ENCODE results near the gene EFL1. TPM values are rescaled to one million over a fixed set of nuclear protein-coding genes. Genes with fewer than 3 reads are reported as not detected.

The EFL1 gene
- total and polyA plus RNA-seq, 7 donors = 9.2 to 19.7 (median 13.1) TPM

DNA sequence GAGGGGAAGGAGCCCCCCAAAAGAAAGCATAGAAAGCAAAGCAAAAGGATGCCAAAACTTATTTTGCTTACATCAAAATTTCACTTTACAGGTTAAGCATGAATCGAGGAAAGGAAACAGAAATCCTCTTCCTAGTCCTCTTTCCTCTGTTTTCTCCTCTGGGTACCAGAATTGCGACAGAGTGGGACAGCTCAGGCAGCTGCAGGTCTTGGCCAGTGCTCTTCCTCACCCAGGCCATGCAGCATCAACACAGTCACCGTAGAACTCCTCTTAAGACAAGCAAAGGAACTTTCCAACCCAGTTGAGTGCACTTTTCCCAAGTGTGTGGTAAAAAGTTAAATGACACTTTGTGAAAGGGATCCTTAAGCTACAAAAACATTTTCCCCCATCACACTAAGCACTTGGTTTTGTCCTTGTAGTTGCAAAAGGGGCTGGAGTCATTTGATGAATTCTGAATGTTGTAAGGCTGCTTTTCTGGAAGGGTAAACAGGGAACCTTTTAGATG is 170.8 kb downstream of the EFL1 start:
- no peak overlapping the region for H3K27ac ChIP-seq
- TF ChIP-seq, protein P1, sequence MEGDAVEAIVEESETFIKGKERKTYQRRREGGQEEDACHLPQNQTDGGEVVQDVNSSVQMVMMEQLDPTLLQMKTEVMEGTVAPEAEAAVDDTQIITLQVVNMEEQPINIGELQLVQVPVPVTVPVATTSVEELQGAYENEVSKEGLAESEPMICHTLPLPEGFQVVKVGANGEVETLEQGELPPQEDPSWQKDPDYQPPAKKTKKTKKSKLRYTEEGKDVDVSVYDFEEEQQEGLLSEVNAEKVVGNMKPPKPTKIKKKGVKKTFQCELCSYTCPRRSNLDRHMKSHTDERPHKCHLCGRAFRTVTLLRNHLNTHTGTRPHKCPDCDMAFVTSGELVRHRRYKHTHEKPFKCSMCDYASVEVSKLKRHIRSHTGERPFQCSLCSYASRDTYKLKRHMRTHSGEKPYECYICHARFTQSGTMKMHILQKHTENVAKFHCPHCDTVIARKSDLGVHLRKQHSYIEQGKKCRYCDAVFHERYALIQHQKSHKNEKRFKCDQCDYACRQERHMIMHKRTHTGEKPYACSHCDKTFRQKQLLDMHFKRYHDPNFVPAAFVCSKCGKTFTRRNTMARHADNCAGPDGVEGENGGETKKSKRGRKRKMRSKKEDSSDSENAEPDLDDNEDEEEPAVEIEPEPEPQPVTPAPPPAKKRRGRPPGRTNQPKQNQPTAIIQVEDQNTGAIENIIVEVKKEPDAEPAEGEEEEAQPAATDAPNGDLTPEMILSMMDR (IDR thresholded peaks at IDR 0.05) = no peak
- intact Hi-C loops (cut with DNase I) = no loop called here
- no peaks in the 10 kb centered on the region for H3K4me1 ChIP-seq
- ATAC-seq (no peak), DNase-seq (no peak)
- 53 to 60% (median 55%) methylated on average over 3 of the region's 3 CpGs for WGBS, 3 donors
- H3K36me3 ChIP-seq (ENCODE audit: insufficient read depth in 1 of 2, low read depth in 1 of 2) = no peaks in the 10 kb centered on the region
- H3K9me3 ChIP-seq = no peaks in the 10 kb centered on the region
- H3K27me3 ChIP-seq (ENCODE audit: insufficient read depth in 3 of 3, low read length in 2 of 3) = no peaks in the 10 kb centered on the region
- no peak overlapping the region for H3K4me3 ChIP-seq

DNA sequence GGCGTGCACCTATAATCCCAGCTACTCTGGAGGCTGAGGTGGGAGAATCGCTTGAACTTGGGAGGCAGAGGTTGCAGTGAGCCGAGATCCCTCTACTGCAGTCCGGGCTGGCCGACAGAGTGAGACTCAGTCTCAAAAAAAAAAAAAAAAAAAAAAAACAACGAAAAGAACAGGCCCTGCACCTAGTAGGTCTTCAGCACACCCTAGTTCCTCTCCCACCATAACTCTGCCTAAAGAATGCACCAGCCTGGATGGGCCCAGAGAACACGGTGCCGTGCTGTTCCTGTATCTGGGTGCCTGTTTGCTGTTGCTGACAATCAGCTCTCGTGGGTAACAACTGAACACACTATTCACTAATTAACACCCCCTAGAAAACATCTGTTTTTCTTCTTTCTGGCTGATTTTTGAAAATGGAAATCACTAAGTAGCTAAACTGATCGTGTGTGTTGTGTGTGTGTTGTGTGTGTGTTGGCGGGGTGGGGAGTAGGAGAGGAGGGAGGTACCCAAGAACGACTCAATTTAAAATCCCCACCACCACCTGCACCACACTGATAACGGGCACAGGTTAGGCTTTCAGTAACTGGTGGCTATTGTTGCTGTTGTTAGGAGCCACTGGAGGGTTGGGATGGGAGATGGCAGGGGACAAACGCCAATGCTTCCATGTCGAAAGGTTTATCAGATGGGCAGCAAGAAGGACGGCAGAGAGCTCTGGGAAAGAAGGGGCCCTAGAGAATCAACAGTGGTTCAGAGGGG is 176.1 kb downstream of the EFL1 start:
- Histone ChIP-seq H3K9me3 (no peaks in the 10 kb centered on the region), H3K27me3 (ENCODE audit: insufficient read depth in 3 of 3, low read length in 2 of 3) (no peaks in the 10 kb centered on the region), H3K36me3 (ENCODE audit: insufficient read depth in 1 of 2, low read depth in 1 of 2) (no peaks in the 10 kb centered on the region), H3K27ac (no peak overlapping the region), H3K4me3 (no peak overlapping the region), H3K4me1 (no peaks in the 10 kb centered on the region)
- DNase-seq (no peak), ATAC-seq (no peak)
- WGBS, 3 donors = 81 to 88% (median 81%) methylated on average over 15 to 16 of the region's 16 CpGs
- intact Hi-C loops (cut with DNase I) = no loop called here
- TF ChIP-seq, protein P1 (IDR thresholded peaks at IDR 0.05) = no peak

DNA sequence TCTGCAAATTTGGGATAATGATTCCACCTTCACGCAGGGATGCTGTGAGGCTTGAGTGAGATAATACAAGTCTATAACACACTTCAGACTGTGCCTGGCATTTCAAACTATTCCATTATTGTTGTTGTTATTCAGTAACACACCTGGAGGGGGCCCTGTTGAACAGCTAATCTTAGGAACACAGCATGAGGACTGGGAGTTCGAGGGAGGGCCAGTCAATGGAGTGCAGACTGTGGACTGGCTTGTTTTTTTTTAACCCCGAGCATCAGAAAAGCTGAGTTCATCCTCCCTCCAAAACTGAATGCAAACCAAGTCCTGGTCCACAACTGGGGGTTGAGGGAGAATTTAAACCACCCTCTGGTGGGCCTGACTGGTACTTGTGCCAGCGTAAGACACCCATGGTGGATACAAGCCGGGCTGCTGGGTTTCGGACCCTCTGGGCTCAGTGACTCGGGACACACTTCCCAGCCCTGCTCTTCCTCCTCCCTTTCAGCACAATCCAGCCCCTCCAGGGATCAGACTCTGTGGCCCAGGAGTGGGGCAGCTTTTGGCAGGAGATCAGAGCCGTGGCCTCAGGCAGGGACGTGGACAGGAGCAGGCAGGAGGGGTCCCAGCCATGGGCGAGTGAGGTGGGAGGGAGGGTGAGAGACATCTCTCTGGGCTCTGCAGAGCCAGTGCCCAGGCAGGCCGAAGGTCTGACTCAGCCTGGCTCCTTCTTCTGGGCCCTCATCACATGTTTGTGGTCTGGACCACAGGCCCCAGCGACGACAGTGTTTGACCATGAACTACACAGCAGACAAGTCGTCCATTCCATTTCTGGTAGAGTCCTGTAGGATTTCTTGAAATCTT is 180.4 kb downstream of the EFL1 start:
- H3K9me3 ChIP-seq = no peaks in the 10 kb centered on the region
- DNase-seq (no peak), ATAC-seq (no peak)
- peaks cover 0 to 8% (median 0%) of the 10 kb centered on the region in 3 donors for H3K27me3 ChIP-seq (ENCODE audit: insufficient read depth in 3 of 3, low read length in 2 of 3)
- WGBS, 3 donors = 73 to 78% (median 73%) methylated on average over 14 of the region's 14 CpGs
- intact Hi-C loops (cut with DNase I) = no loop called here
- TF ChIP-seq, protein P1 (IDR thresholded peaks at IDR 0.05) = no peak
- H3K27ac ChIP-seq = no peak overlapping the region
- no peaks in the 10 kb centered on the region for H3K36me3 ChIP-seq (ENCODE audit: insufficient read depth in 1 of 2, low read depth in 1 of 2)
- no peak overlapping the region for H3K4me3 ChIP-seq
- H3K4me1 ChIP-seq = no peaks in the 10 kb centered on the region

DNA sequence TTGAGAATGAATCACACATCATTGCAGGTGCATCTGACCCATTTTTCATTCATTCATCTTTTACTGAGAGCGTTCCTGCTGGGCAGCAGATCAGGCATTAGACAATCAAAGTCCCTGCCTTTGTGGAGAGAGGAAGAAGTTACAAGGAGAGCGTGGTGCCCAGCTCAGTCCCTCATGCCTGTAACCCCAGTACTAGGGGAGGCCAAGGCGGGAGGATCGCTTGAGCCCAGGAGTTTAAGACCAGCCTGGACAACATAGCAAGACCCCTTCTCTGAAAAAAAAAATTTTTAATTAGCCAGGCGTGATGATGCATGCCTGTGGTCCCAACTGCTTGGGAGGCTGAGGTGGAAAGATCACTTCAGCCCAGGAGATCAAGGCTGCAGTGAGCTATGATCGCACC is 181.8 kb downstream of the EFL1 start:
- intact Hi-C loops (cut with DNase I) = no loop called here
- 92 to 94% (median 94%) methylated on average over 6 of the region's 6 CpGs for WGBS, 3 donors
- H3K4me1 ChIP-seq = no peaks in the 10 kb centered on the region
- no peaks in the 10 kb centered on the region for H3K36me3 ChIP-seq (ENCODE audit: insufficient read depth in 1 of 2, low read depth in 1 of 2)
- H3K27me3 ChIP-seq (ENCODE audit: insufficient read depth in 3 of 3, low read length in 2 of 3) = peaks cover 0 to 8% (median 0%) of the 10 kb centered on the region in 3 donors
- H3K9me3 ChIP-seq = no peaks in the 10 kb centered on the region
- no peak overlapping the region for H3K27ac ChIP-seq
- DNase-seq (no peak), ATAC-seq (no peak)
- TF ChIP-seq, protein P1 (IDR thresholded peaks at IDR 0.05) = no peak
- no peak overlapping the region for H3K4me3 ChIP-seq

Other genes with a start within 250 kb of the EFL1 start
- gene MEX3B, start 216.7 kb downstream of the EFL1 start, total RNA-seq = 1 to 10 TPM; 1.1 to 1.3 (median 1.2) TPM
- gene MEX3B, start 216.7 kb downstream of the EFL1 start, polyA plus RNA-seq = 1 to 10 TPM in 1 of 3 donors, under 1 TPM in 2; 0.57 to 1.8 (median 0.62) TPM
- gene SAXO2, start 84 bp upstream of the EFL1 start, total RNA-seq = 1 to 10 TPM in 3 of 4 donors, not detected in 1; 1.6 to 4.2 (median 1.9) TPM
- 1 to 10 TPM in 1 of 3 donors, under 1 TPM in 2; 0.40 to 4.3 (median 0.80) TPM for gene SAXO2, start 84 bp upstream of the EFL1 start, polyA plus RNA-seq
- gene GOLGA6L10, start 86.7 kb upstream of the EFL1 start, total RNA-seq = under 1 TPM; 0.61 to 0.91 (median 0.75) TPM
- gene GOLGA6L10, start 86.7 kb upstream of the EFL1 start, polyA plus RNA-seq = under 1 TPM; 0.39 to 0.73 (median 0.42) TPM
- 1 to 10 TPM in 2 of 4 donors, under 1 TPM in 2; 0.87 to 1.7 (median 1.1) TPM for gene GOLGA6L9, start 167.1 kb upstream of the EFL1 start, total RNA-seq
- gene GOLGA6L9, start 167.1 kb upstream of the EFL1 start, polyA plus RNA-seq = 1 to 10 TPM; 1.1 to 3.5 (median 1.1) TPM